H54 (cell line): Measurements from ENCODE around the gene SOX5.
"Not testable (repeated sequence)": the region's sequence is repeated elsewhere in the genome, so short reads cannot be mapped to it uniquely, and the experiment has no call there.

ENCODE experiments used
- DNase-seq: peaks from one replicate; pipeline ENCODE4 v3.0.0; 2011; ENCODE audit warnings: low spot score, mixed read lengths; ENCODE audit not compliant: insufficient read length
- FAIRE-seq: peaks from 3 replicates; lab custom pipeline; 2011; peaks lifted over from hg19 to GRCh38; lab: Jason Lieb, UNC
- POLR2A ChIP-seq: IDR thresholded peaks from 2 replicates; pipeline ENCODE4 v1.6.1; 2011; ENCODE audit warnings: low read depth, mild to moderate bottlenecking, low read length

Gene SOX5

DNA sequence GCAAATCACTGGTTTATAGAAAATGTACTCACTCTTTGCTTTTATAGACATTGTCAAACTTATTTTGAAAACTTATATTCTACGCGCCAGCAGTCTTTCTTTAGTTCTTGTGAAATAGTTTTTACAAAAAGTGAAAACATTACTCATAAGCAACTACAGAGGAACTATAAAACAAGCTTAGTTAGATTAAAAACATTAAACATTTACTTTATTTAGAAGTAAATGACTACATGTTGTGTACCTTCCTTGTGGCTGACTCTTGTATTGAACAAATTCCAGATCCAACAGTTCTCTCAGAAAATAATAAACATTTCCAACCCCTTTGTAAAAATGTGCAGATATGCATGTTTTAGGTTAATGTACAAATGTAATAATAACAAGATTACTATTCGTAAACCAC is 198.5 kb downstream of the SOX5 start:
- FAIRE-seq (no peak), DNase-seq (no peak)
- no peak for TF ChIP-seq POLR2A

DNA sequence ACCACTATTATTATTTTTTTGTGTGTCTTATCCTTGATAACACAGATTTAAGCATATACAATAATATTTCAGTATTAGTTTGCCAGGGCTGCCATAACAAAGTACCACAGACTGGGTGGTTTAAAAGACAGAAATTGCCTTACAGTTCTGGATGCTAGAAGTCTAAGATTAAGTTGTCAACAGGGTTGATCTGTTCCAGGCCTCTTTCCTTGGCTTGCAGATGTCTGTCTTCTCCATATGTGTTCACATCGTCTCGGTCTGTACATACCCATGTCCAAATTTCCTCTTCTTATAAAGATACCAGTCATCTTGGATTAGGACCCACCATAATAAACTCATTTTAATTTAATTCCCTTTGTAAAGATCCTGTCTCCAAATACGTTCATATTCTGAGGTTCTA is 204.8 kb downstream of the SOX5 start:
- no peak for TF ChIP-seq POLR2A
- FAIRE-seq (no peak), DNase-seq (no peak)

DNA sequence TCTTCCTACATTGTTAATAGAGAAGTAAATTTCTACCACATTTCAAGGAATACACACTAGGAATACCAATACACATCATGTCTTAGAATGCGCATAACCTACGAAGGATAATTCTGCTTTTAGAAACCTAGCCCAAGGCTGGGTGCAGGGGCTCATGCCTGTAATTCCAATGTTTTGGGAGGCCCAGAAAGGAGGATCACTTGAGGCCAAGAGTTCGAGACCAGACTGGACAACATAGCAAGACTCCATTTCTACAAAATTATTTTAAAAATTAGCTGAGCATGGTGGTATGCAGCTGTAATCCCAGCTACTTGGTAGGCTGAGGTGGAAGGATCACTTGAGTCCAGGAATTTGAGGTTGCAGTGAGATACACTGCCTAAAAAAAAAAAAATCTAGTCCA is 206.9 kb downstream of the SOX5 start:
- FAIRE-seq (no peak), DNase-seq (no peak)
- TF ChIP-seq POLR2A = no peak

DNA sequence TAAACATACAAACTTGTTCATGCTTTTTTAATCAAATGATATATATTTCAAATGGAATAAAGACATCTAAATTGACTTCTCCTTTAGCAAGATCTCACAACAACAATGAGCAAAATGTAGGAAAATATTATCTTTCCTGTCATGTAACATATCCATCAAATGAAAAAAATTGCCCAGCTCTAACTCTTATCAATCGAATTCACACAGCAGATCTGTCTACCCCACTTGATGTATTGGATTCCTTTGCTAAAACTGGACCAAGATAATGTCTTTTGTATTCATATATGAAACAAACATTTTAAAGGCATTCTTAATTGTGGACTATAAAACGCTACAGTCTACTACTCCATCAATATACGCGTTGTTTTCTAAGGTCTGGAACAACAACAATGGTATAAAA is 218.0 kb downstream of the SOX5 start:
- FAIRE-seq (no peak), DNase-seq (no peak)
- TF ChIP-seq POLR2A = no peak

DNA sequence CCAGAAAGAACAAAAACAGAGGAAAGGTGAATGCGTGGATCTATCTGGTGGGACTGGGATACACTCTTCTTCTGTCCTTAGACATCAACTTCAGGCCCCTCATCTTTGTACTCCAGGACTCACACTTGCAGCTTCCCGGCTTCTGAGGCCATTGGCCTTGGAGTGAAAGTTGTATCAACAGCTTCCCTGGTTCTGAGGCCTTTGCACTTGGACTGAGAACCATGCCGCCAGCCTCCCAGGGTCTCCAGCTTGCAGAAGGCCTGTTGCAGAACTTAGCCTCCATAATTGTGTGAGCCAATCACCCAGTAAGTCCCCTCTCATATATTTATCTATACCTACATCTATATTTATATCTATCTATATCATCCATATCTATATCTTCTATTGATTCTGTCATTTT is 218.4 kb downstream of the SOX5 start:
- FAIRE-seq (no peak), DNase-seq (no peak)

DNA sequence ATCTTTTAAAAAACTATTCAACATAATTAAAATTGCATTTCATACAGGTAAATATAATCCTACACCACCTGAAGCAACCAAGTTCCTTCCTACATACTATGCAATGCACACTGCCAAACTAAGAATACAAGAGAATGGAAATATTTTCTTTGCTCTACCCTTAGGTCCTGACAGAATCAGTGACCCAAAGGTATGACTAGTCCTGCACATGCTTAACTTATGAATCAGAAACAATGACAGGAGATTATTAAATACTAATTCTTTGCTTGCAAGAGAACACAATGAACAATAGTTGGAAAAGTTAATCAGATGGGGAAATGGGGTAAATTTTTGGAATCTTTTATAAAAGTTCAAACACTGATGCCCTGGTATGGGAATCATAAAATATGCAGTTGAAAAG is 220.1 kb downstream of the SOX5 start:
- TF ChIP-seq POLR2A = no peak
- DNase-seq (no peak), FAIRE-seq (no peak)

More for the DNA sequence above, 218.4 kb downstream of the SOX5 start:
- TF ChIP-seq POLR2A = no peak

DNA sequence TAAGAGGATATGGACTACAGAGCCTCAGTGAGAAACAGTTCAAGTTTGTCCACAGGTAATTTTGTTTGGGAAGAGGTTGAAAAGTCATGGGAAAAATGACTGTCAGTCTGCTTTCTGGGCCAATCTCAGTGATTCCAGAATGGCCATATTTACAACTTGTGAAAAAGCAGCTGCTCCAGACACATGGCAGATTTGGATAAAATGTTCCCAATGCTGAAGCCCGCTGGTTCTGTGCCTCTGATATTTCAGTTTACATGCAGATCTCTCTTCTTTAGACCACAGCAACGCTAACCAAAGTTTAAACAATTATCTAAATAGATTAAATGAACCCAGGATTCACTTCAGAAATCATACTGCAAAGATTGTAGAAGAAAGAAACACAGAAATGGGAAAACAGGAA is 222.8 kb downstream of the SOX5 start:
- DNase-seq = no peak
- TF ChIP-seq POLR2A = no peak
- FAIRE-seq = no peak

DNA sequence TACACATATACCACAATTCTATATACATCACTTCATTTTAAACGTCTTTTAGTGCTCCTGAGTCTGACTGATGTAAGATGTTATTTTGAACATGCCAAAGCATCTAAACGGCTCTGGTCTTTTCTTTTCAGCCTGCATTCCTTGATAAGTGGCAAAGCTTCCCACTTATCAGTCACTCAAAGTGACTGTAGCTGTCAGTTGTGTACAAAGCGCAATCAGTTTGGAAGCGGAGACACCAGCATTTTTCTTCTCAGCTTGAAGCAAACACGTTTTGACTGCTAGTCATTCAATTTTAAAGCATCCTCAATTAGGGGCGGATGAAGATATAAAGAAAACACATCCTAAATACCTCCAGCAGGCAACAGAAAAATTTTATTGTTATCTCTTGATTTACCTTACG is 226.8 kb downstream of the SOX5 start:
- TF ChIP-seq POLR2A = no peak
- FAIRE-seq = no peak
- DNase-seq = no peak

DNA sequence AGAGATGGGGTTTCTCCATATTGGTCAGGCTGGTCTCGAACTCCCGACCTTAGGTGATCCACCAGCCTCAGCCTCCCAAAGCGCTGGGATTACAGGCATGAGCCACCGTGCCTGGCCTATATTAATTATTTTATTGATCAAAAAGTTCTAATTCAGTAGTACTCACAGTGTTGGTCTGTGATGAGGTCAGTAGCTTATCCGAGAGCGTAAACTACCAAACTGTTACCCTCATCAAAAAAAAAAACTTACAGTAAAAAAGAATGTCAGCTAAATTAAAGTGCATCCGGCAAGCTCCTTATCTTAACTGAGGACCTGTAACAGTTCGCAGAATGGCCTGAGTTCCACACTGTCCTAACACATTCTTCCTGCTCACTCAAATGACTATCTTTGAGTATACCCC is 228.2 kb downstream of the SOX5 start:
- DNase-seq = no peak
- FAIRE-seq = no peak
- TF ChIP-seq POLR2A = no peak

DNA sequence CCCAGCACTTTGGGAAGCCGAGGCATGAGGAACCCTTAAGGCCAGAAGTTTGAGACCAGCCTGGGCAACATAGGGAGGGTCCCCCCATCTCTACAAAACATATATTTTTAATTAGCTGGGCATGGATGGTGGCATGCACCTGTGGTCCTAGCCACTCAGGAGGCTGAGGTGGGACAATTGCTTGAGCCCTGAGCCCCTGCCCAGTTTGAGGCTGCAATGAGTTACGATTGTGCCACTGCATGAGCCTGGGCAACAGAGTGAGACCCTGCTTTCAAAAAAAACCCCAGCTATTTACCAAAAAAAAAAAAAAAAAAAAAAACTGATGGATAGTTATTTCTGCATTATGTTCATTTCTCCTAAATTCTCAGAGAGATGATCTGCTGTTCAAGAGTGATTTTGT is 230.0 kb downstream of the SOX5 start:
- FAIRE-seq (no peak), DNase-seq (no peak)
- no peak for TF ChIP-seq POLR2A

DNA sequence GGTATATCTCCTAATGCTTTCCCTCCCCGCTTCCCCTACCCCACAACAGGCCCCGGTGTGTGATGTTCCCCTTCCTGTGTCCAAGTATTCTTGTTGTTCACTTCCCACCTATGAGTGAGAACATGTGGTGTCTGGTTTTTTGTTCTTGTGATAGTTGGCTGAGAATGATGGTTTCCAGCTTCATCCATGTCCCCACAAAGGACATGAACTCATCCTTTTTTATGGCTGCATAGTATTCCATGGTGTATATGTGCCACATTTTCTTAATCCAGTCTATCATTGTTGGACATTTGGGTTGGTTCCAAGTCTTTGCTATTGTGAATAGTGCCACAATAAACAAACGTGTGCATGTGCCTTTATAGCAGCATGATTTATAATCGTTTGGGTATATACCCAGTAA is 239.1 kb downstream of the SOX5 start:
- not testable (repeated sequence) for FAIRE-seq, DNase-seq

DNA sequence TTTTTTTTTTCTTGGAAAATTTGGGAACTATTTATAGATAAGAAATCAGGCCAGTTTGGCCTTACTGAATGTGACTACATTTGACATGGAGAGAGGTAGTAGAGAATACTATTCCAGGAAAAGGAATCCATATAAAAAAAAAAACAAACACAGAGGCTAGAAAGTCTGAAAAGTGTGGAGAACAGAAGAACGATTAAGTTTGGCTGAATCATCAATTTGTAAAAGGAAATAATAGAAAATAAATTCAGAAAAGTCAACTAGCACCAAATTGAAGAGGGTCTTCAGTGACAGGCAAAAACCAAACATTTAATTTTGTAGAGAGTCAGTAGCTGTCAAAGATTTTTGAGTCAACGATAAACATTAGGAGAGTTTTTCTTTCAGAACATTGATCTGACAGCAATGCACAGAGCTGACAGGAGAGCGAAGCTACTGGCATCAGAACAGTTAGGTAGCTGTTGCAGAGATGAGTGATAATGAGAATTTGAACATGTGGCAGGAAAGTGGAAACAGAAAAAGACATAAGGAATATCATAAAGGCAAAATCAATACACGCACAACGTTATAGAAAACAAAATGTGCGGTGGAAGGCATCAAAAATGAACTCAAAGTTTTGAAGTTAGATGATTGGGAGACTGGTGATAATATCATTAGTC is 241.2 kb downstream of the SOX5 start:
- TF ChIP-seq POLR2A = no peak
- FAIRE-seq = no peak
- no peak for DNase-seq

DNA sequence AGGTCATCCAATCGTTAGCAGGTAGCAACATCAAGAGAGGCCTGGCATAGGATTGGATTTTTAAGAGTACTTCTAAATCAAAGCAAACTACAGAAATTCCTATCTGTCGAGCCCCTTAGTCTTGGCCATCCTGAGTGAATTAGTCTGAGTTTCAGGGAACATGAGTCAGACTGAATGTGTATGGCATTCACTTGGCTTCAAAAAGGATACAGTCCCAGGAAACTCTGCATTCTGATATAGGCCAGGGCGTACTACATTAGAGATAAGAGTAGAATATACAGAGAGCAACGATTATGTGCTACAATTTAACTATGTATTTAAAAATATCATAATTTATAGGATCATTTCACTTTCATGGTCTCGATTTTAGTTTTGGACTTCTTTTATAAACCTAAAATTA is 242.2 kb downstream of the SOX5 start:
- DNase-seq (no peak), FAIRE-seq (no peak)
- TF ChIP-seq POLR2A = no peak

DNA sequence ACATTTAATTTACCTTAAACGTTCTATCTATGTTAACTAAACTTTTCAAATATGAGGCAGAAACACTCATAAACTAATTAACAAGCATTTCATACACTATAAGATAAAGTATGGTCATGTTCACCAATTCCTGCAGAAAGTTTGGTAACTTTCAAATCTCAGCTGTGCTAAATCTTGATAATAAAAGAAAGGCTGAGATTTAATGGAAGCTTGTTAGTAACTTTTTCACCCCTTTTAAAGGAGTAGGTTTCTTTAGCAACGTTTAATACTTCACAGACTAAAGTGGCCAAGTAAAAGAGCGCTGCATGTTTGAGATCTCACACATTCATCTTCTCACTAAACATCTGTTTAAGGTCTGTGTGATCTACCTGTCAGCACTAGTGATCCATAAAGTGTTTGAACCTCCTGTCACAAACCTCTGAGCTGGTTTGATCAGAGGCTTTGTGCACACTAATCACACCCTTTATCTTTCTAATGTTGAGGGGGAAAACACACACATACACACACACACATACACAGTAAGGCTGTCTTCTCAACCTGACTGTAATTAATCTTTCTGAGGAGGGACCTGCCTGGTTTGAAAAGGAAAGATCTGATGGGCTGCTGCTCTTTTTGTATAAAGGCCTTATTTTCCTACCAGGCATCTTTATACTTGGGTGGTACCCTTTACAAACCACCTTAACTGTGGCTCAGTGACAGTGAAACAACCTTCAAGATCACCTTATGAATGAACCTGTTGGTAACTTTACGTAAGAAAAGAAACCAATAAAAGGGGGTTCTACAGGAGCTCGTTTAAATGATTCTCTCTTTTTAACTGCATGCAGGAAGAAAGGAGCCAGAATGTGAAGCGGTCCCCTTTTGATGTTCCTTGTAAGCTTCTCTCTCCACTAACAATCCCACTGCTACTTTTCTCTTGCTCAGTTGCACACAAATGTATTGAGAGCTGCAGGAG is 244.2 kb downstream of the SOX5 start:
- TF ChIP-seq POLR2A = no peak
- DNase-seq (no peak), FAIRE-seq (no peak)

DNA sequence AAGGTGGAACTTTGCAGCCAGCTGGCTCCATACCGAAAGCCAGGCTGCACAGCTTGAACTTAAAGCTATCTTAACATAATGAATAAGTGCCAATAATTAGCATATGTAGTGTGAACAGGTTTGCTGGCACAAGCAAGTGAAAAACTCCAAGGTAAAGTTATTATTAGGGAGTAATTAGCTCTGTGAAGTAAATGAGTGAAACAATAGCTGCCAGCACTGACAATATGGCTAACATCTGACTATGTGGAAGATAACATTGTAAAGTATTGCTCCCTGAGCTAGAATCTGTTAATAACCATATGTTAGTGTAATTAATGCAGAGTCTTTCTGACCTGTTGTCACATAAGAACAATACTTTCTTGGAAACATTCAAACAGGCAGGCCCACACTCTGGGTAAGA is 246.4 kb downstream of the SOX5 start:
- FAIRE-seq = no peak
- TF ChIP-seq POLR2A = no peak
- no peak for DNase-seq
